CD14-positive monocyte (primary cell): Measurements from ENCODE around the gene CABYR. TPM values are rescaled to one million over a fixed set of nuclear protein-coding genes. Genes with fewer than 3 reads are reported as not detected.

ENCODE experiments used
- DNase-seq, 3 donors: peaks; one replicate each; pipeline ENCODE4 v3.0.0-alpha.2; 2011 to 2022
- H2AFZ ChIP-seq: 2 replicates; pipeline ENCODE4 v1.6.0; 2012; ENCODE audit warnings: mild to moderate bottlenecking, low read depth, low read length, inconsistent platforms; ENCODE audit not compliant: insufficient read depth, poor library complexity, severe bottlenecking
- H3K27ac ChIP-seq, 2 donors: 1 replicate in 1 of 2; 2 replicates in 1 of 2; pipeline ENCODE4 v1.5.1; 2012 to 2013; ENCODE audit warnings: low read length in 2 of 2, control low read depth in 1 of 2, inconsistent platforms in 1 of 2, low read depth in 1 of 2, mild to moderate bottlenecking in 1 of 2
- H3K27me3 ChIP-seq, 2 donors: one replicate each; pipeline versions ENCODE4 v1.6.0 to v1.6.1; 2011 to 2013; ENCODE audit warnings: low read length in 2 of 2; ENCODE audit not compliant: control insufficient read depth in 2 of 2, insufficient read depth in 2 of 2
- H3K36me3 ChIP-seq, 2 donors: replicated peaks in 1 of 2; 1 replicate in 1 of 2; 2 replicates in 1 of 2; pipeline versions ENCODE4 v1.5.1 to v1.6.1; 2012 to 2013; ENCODE audit warnings: low read length in 2 of 2, control low read depth in 1 of 2, inconsistent platforms in 1 of 2, mild to moderate bottlenecking in 1 of 2; ENCODE audit not compliant: insufficient read depth in 2 of 2, control insufficient read depth in 1 of 2
- H3K4me1 ChIP-seq, 2 donors: 1 replicate in 1 of 2; 2 replicates in 1 of 2; pipeline versions ENCODE4 v1.5.1 to v1.6.1; 2012 to 2013; ENCODE audit warnings: low read length in 2 of 2, control low read depth in 1 of 2, inconsistent platforms in 1 of 2, mild to moderate bottlenecking in 1 of 2, moderate library complexity in 1 of 2; ENCODE audit not compliant: insufficient read depth in 2 of 2, control insufficient read depth in 1 of 2
- H3K4me2 ChIP-seq: replicated peaks from 2 replicates; pipeline ENCODE3; 2012; ENCODE audit warnings: low read length, moderate library complexity, mild to moderate bottlenecking; ENCODE audit not compliant: poor library complexity, severe bottlenecking; ENCODE audit errors: extremely low read depth
- H3K4me3 ChIP-seq, 3 experiments: fragments of 200-600 bp in 1 of 3; sonication (generic) in 1 of 3; replicated peaks in 1 of 3; 1 replicate in 2 of 3; 2 replicates in 1 of 3; pipeline ENCODE4 v1.5.1; 2011 to 2013; ENCODE audit warnings: low read length in 3 of 3, mild to moderate bottlenecking in 3 of 3, control low read depth in 2 of 3, low read depth in 2 of 3, inconsistent platforms in 1 of 3, moderate library complexity in 1 of 3
- H3K79me2 ChIP-seq: 2 replicates; pipeline ENCODE4 v1.6.0; 2012; ENCODE audit warnings: mild to moderate bottlenecking, control low read depth, inconsistent platforms, low read length, moderate library complexity; ENCODE audit not compliant: insufficient read depth
- H3K9ac ChIP-seq: 2 replicates; pipeline ENCODE4 v1.6.0; 2017; ENCODE audit warnings: low read length, mild to moderate bottlenecking; ENCODE audit not compliant: insufficient read depth, poor library complexity, severe bottlenecking
- H3K9me3 ChIP-seq, 2 donors: replicated peaks in 1 of 2; 1 replicate in 1 of 2; 2 replicates in 1 of 2; pipeline versions ENCODE4 v1.5.1 to v1.6.1; 2012 to 2013; ENCODE audit warnings: low read length in 2 of 2, control low read depth in 1 of 2; ENCODE audit not compliant: control insufficient read depth in 1 of 2, insufficient read depth in 1 of 2
- H4K20me1 ChIP-seq: 2 replicates; pipeline ENCODE4 v1.6.0; 2012; ENCODE audit warnings: mild to moderate bottlenecking, low read length, control low read depth, moderate library complexity; ENCODE audit not compliant: insufficient read depth
- H3K27ac Mint-ChIP-seq, 7 donors: one replicate each; pipeline ENCODE4 v1.8.0; 2020; ENCODE audit warnings: mild to moderate bottlenecking in 7 of 7, mixed read lengths in 7 of 7, moderate library complexity in 6 of 7, inconsistent platforms in 2 of 7
- H3K27me3 Mint-ChIP-seq, 3 donors: one replicate each; pipeline ENCODE4 v1.8.0; 2021 to 2022; ENCODE audit warnings: low read depth in 3 of 3, mild to moderate bottlenecking in 3 of 3, mixed read lengths in 3 of 3, moderate library complexity in 3 of 3, inconsistent platforms in 1 of 3
- H3K36me3 Mint-ChIP-seq, 2 donors: one replicate each; pipeline ENCODE4 v1.8.0; 2020; ENCODE audit warnings: mixed read lengths in 2 of 2, inconsistent platforms in 1 of 2, mild to moderate bottlenecking in 1 of 2
- H3K4me1 Mint-ChIP-seq: one replicate; pipeline ENCODE4 v1.8.0; 2020; ENCODE audit warnings: mild to moderate bottlenecking, mixed read lengths
- H3K4me3 Mint-ChIP-seq, 2 donors: one replicate each; pipeline ENCODE4 v1.8.0; 2020; ENCODE audit warnings: mild to moderate bottlenecking in 2 of 2, mixed read lengths in 2 of 2, moderate library complexity in 1 of 2
- H3K9me3 Mint-ChIP-seq, 7 donors: one replicate each; pipeline ENCODE4 v1.8.0; 2020 to 2022; ENCODE audit warnings: mixed read lengths in 7 of 7, mild to moderate bottlenecking in 6 of 7, moderate library complexity in 6 of 7, inconsistent platforms in 2 of 7
- WGBS: methylation state at CpG from one replicate; pipeline ENCODE4 v1.1.5; 2013; ENCODE audit warnings: missing lambda C conversion rate; ENCODE audit not compliant: insufficient coverage; 5-methylcytosine and 5-hydroxymethylcytosine counted together
- intact Hi-C, 2 donors: fragments of 100-400 bp; cut with micrococcal nuclease; formaldehyde crosslinking; loops; one replicate each; pipeline versions ENCODE4 v1.15.0 to v1.15.1; 2023
- polyA plus RNA-seq, 3 donors: library from polyadenylated mRNA; depleted of rRNA in 1 of 3; unstranded in 2 of 3; stranded (reverse) in 1 of 3; fragments of 300-500 nt in 2 of 3; fragments of >200 nt in 1 of 3; fragmentation: Illumina TruSeq in 2 of 3; gene quantifications; 1 replicate in 2 of 3; 2 replicates in 1 of 3; pipeline ENCODE4 v1.2.3, GENCODE V29; 2012 to 2021
- TF ChIP-seq, protein P1 (sequence below): fragments of 200-600 bp; IDR thresholded peaks from one replicate; pipeline ENCODE4 v1.8.0; 2022; ENCODE audit warnings: antibody characterized with exemption, mild to moderate bottlenecking

The CABYR gene
- polyA plus RNA-seq, 3 donors: 0.07 TPM; not detected in 2

DNA sequence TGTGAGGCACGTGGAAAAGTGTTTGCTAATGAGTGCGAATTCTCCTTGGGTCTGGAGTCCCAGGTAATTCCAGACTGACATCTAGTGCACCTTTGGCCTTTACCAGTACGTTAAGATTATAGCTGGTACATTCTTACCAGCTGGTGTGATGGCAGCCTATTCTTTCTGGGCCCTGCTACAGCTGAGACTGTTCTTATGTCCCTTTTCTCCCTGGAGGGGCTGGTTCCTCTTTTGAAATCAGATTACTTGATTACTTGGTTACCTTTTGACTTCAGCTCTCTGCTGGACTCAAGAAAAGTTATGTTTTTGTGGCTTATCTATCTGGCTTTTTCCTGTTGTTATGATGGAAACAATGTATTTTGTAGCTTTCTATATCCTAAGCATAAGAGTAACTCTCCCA is 14.5 kb downstream of the CABYR start:
- Mint-ChIP-seq H3K27ac (no peak overlapping the region), H3K9me3 (peaks cover 0 to 4% (median 0%) of the 10 kb centered on the region in 7 donors), H3K4me3 (no peak overlapping the region), H3K4me1 (no peaks in the 10 kb centered on the region), H3K27me3 (peaks cover 0 to 1% (median 0%) of the 10 kb centered on the region in 3 donors), H3K36me3 (peaks cover 40 to 47% of the 10 kb centered on the region in 2 donors)
- WGBS: 100% methylated on average over 2 of the region's 3 CpGs
- no peaks in the 10 kb centered on the region for H3K4me1 ChIP-seq
- peaks cover 4 to 39% of the 10 kb centered on the region in 2 donors for H3K36me3 ChIP-seq
- no peak for DNase-seq
- no peaks in the 10 kb centered on the region for H3K79me2 ChIP-seq
- TF ChIP-seq, protein P1, sequence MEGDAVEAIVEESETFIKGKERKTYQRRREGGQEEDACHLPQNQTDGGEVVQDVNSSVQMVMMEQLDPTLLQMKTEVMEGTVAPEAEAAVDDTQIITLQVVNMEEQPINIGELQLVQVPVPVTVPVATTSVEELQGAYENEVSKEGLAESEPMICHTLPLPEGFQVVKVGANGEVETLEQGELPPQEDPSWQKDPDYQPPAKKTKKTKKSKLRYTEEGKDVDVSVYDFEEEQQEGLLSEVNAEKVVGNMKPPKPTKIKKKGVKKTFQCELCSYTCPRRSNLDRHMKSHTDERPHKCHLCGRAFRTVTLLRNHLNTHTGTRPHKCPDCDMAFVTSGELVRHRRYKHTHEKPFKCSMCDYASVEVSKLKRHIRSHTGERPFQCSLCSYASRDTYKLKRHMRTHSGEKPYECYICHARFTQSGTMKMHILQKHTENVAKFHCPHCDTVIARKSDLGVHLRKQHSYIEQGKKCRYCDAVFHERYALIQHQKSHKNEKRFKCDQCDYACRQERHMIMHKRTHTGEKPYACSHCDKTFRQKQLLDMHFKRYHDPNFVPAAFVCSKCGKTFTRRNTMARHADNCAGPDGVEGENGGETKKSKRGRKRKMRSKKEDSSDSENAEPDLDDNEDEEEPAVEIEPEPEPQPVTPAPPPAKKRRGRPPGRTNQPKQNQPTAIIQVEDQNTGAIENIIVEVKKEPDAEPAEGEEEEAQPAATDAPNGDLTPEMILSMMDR: no peak
- no peak overlapping the region for H3K9ac ChIP-seq
- no peak overlapping the region for H3K4me3 ChIP-seq
- intact Hi-C loops: no loop called here
- H2AFZ ChIP-seq: no peak overlapping the region
- H4K20me1 ChIP-seq: no peaks in the 10 kb centered on the region
- no peaks in the 10 kb centered on the region for H3K9me3 ChIP-seq
- no peak overlapping the region for H3K27ac ChIP-seq
- no peaks in the 10 kb centered on the region for H3K27me3 ChIP-seq
- no peak overlapping the region for H3K4me2 ChIP-seq

DNA sequence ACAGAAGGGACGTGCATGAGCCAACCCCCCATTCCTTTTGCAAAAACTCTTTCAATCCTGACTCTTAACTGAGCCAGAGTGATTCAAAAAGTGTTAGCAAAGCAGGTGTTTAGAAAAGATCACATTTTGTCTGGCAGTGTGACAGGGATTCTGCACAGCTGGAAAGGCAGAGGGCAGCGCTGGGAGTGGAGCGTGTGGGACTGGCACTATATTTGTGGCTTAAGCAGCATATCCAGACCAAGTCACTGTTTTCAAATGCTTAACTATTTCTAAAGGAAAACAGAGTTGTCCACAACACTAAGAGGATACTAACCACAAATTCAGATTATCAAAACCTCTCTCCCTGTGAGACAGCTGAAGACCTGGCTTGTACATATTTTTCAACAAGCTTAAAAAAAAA is 19.0 kb downstream of the CABYR start:
- TF ChIP-seq, protein P1: no peak
- peaks cover 0 to 1% (median 0%) of the 10 kb centered on the region in 3 donors for H3K27me3 Mint-ChIP-seq
- H3K36me3 Mint-ChIP-seq: peaks cover 57 to 60% of the 10 kb centered on the region in 2 donors
- 93% methylated on average over 2 of the region's 3 CpGs for WGBS
- H4K20me1 ChIP-seq: no peaks in the 10 kb centered on the region
- H3K27ac ChIP-seq: no peak overlapping the region
- H3K4me1 Mint-ChIP-seq: no peaks in the 10 kb centered on the region
- no peaks in the 10 kb centered on the region for H3K79me2 ChIP-seq
- no peaks in the 10 kb centered on the region for H3K27me3 ChIP-seq
- intact Hi-C loops: no loop called here
- no peaks in the 10 kb centered on the region for H3K9me3 Mint-ChIP-seq
- H3K27ac Mint-ChIP-seq: no peak overlapping the region
- no peak overlapping the region for H3K9ac ChIP-seq
- H3K4me3 ChIP-seq: no peak overlapping the region
- no peak overlapping the region for H2AFZ ChIP-seq
- H3K4me3 Mint-ChIP-seq: no peak overlapping the region
- H3K4me2 ChIP-seq: no peak overlapping the region
- no peaks in the 10 kb centered on the region for H3K9me3 ChIP-seq
- no peaks in the 10 kb centered on the region for H3K4me1 ChIP-seq
- peaks cover 23 to 80% of the 10 kb centered on the region in 2 donors for H3K36me3 ChIP-seq
- DNase-seq: no peak
